Medulla oblongata (tissue), 1 donor: ENCODE measurements around the gene DNLZ.

Experiments used
- DNase-seq: peaks from one replicate; pipeline ENCODE4 v3.0.0-alpha.2; 2015; ENCODE audit errors: extremely low spot score

The DNLZ gene

DNA sequence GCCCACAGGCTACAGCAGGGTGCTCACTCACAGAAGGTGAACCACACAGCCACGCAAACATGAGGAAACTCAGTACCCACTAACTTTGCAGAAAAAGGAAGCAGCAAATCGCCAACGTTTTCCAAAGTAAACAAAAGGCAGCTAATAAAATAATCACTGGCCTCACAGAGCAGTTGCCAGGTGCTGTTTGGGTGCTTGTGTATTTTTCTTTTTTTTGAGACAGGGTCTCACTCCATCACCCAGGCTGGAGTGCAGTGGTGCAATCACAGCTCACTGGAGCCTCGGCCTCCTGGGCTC, 32.6 kb upstream of the DNLZ start:
- DNase-seq = no peak

DNA sequence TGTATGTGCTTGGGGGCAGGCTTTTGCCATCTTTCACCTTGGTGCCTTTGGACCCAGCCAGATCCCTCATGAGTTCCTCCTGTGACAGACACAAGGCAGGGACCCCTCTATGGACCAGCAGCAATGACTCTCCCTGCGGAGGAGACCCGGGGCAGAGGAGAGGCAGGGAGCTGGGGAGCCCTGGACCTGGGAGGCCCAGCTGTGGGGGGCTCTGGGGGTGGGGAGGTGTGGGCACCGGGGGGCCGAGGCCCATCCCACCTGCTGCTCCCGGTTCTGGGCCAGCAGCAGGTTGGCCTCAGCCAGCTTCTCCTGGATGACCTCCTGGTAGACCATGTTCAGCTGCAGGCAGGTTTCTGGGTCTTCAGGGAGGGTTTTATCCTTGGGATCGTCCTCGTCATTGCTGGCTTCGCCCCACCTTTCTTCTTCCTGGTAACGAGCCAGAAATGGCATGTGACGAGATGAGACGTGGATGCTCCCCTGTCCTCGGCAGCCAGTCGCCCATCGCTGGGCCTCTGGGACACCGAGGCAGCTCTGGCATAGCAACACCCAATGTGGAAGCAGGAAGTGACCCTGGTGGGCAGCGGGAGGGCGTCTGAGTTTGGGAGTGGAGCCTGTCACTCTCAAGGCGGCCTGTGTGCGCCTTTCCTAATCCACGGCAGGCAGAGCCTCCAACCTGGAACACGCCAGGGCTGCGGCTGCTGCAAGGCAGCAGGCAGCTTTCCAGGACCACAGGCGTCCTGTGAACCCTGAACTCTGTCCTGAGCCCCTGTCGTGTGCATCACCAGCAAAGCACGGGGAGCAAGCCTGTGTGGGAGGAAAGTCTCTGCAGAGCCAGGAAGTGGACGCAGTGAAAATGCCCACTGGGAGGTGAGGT, 32.0 kb upstream of the DNLZ start:
- DNase-seq = no peak

- DNase-seq = no peak
Measured at GRCh38 chr9:136395020-136395340, 31.4 kb upstream of the DNLZ start.

DNA sequence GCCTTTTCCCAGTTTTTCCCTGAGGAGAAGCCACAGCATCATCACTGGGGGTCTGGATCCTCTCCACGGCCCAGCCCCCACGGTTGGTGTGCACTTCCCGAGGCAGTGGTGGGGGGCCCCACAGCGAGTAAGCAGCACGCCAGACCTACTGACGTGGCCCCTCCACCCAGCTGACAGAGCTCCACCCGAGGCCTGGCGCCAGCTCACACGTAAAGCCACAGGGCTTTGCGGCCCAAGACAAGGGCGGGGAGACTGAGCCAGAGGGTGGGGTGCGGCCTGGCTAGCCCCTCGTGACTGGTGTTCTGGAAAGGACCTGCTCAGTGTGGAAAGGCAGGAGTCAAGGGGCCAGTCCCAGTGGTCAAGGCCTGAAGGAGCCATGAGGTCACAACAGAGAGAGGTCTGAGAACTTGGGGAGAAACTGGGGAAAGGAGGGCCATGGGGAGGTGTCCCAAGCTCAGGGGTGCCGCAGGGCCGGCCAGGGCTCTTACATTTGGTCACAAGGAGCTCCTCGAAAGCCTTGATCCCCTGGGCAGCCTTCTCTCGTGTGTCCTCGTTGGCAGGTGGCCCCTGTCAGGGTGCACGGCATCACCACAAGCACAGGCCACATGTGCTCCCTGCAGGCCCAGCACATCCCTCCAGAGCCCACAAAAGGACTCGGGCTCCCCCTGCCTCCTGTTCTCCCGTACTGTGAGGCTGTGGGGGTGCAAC, 30.9 kb upstream of the DNLZ start:
- DNase-seq = no peak

- no peak for DNase-seq
Measured at GRCh38 chr9:136393531-136393930, 30.0 kb upstream of the DNLZ start.

GRCh38 chr9:136392538-136393449, 29.2 kb upstream of the DNLZ start:
- no peak for DNase-seq

- no peak for DNase-seq
Measured at GRCh38 chr9:136391737-136392537, 28.4 kb upstream of the DNLZ start.

- DNase-seq = no peak
Measured at GRCh38 chr9:136389396-136389795, 25.9 kb upstream of the DNLZ start.

DNA sequence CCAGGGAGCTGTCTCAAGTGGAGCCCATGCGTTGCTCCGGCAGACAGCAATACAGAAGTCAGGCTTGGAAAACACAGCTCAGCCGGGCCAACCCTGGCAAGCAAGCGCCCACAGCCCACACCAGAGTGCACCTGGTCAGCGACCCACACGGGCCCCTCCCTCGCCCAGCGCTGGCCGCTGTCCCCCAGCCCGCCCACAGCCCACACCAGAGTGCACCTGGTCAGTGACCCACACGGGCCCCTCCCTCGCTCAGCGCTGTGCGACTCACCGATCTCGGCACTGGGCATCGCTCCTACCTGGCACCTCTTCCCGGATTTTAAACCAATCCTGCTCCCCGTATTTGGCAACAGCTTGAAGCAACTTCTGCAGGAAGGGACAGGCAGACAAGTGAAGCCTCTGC, 23.7 kb upstream of the DNLZ start:
- DNase-seq = no peak

GRCh38 chr9:136386018-136386417, 22.5 kb upstream of the DNLZ start:
- DNase-seq = no peak

GRCh38 chr9:136385015-136385414, 21.5 kb upstream of the DNLZ start:
- no peak for DNase-seq

DNA sequence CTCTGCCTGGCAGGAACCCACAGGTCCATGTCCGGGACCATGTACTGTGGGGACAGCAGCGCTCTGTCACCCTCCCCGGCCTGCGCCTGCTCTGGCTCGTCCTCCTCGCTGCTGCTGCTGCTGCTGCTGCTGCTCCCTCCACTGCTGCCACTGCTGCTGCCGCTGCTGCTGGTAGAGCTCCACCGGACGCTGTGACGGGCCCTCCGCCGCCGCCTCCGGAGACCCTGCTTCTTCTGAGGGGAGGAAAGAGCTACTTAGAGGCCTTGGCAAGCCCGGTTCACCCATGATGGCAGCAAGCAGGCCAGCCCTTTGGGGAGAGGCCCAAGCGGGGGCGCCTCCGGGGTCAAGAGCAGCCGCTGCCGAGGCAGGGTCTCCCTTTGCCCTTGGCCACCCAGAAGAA, 19.9 kb upstream of the DNLZ start:
- DNase-seq = no peak

DNA sequence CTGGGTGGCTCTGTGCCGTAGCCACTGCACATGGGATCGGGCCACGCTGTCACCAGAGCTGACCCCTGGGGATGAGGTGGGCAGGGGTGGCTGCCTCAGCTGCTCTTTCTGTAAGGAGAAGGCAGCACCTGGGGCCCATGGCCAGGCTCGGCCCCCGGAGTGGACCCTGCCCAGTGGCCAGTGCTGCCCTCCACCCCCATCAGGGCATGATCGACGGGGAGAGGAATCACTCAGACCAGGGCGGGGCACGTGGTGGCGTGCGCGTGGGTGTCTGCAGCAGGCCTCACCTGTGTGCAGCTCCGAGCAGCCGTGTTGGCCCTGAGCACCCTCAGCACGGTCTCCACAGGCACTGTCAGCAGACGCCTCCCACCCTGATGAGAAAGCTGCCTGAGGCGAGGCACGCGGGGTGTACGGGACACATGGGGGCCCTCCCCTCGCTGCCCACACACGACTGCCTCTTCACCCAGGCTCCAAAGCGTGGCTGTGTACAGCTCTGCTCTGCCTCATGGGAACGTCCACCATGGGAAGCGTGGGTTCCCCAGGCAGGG, 18.5 kb upstream of the DNLZ start:
- no peak for DNase-seq

DNA sequence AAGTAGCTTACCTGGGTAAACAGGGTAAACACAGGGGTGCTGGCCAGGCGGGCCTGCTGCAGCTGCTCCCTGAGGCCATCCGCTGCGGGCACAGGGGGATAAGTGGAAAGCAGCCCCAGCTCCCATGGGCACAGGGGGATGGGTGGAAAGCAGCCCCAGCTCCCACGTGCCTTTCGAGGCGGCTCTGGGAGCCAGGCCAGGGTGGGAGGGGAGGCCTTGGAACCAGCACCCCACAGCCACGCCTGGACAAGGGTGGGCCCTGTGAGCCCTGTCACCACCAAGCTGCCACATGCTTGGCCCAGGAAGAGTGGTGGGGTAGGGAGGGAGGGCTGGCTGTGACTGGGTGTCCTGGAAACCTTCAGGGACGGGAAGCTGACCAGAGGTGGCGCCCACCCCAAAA, 17.8 kb upstream of the DNLZ start:
- DNase-seq = peak; percentile 51

DNA sequence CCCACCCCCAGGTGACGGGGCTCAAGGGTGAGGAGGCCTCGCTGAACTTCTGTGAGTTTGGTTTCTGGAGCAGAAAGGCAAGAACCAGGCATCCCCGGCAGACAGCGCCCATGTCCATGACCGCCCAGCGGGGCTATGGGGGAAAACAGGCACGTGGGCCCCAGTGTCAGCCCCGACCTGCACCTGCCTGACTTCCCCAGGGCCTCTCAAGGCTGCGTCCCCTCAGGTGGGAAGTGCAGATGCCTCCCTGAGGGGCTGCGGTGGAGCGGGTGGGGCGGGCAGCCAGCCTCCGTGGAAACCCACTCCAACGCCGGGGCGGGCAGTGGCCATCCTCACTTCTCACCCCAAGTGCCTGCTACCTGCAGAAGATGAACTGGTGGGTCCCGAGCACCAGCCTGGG, 16.8 kb upstream of the DNLZ start:
- no peak for DNase-seq

- DNase-seq = no peak
Measured at GRCh38 chr9:136379891-136380290, 16.3 kb upstream of the DNLZ start.

DNA sequence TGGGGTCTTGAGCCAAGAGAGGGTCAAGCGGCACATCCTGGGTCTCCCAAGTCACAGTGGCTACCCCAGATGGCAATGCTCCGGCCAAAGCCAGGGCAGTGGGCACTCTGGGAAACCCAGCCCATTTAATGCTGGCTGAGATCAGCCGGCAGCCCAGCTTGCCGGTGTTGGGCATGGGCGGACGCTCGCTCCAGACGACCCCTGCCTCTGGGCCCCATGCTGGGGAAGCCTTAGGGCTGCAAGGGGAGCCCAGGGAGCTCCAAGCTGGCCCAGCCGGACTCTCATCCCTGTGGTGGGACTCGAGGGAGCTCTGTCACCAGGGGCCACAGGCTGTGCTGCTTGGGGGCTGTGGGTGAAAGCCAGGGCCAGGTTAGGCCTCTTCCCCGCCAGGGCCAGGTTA, 15.9 kb upstream of the DNLZ start:
- no peak for DNase-seq

- no peak for DNase-seq
Measured at GRCh38 chr9:136379003-136379287, 15.4 kb upstream of the DNLZ start.

- no peak for DNase-seq
Measured at GRCh38 chr9:136378170-136379002, 14.8 kb upstream of the DNLZ start.

- peak; percentile 46 for DNase-seq
Measured at GRCh38 chr9:136377341-136378169, 14.0 kb upstream of the DNLZ start.
